PFSK-1 (cell line): ENCODE data around the gene ARHGAP10.
A peak's percentile ranks its signal among the peaks of the same experiment; 100 is the strongest.

Experiments used
- FOXP2 ChIP-seq: optimal IDR thresholded peaks from 2 replicates; pipeline ENCODE3; 2011; ENCODE audit warnings: borderline replicate concordance, control low read depth, inconsistent platforms; ENCODE audit not compliant: insufficient read depth; ENCODE audit errors: extremely low read length, extremely low read depth
- POLR2AphosphoS5 ChIP-seq: IDR thresholded peaks from 2 replicates; pipeline ENCODE4 v1.6.1; 2012; ENCODE audit warnings: low read depth, mild to moderate bottlenecking, control low read depth, low read length, moderate library complexity
- SIN3A ChIP-seq: IDR thresholded peaks from 2 replicates; pipeline ENCODE4 v1.6.1; 2012; ENCODE audit warnings: mild to moderate bottlenecking, low read length, moderate library complexity, borderline replicate concordance; ENCODE audit not compliant: insufficient read depth
- TAF1 ChIP-seq: IDR thresholded peaks from 2 replicates; pipeline ENCODE4 v1.6.1; 2012; ENCODE audit warnings: low read length, control low read depth, borderline replicate concordance; ENCODE audit not compliant: insufficient read depth
- TF ChIP-seq, protein P1 (sequence below), 2 experiments: IDR thresholded peaks; 2 replicates each; pipeline versions ENCODE4 v1.6.1 to v1.8.0; 2011 to 2012; ENCODE audit warnings: low read depth in 2 of 2, low read length in 2 of 2, control low read depth in 1 of 2, inconsistent platforms in 1 of 2, mild to moderate bottlenecking in 1 of 2, moderate library complexity in 1 of 2; ENCODE audit not compliant: insufficient read depth in 1 of 2

Gene ARHGAP10

DNA sequence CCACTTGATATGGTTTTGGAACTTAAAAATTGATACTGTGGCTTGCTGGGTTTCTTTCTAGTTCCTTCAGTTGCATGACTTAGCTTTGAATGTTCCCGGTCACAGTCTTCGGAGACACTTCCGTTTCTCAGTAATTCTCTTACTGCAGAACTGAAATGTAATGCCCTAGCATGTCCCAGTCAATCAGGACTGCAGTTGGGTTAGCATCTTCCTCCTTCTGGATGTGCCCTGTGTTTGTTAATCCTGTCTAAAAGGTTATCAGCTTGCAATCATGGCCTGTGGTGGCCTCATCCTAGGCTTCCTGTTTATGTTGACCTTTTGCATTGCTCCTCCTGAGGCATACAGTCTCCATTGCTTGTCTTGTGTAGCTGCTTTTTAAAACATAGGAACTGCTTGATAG, 275.9 kb downstream of the ARHGAP10 start:
- TF ChIP-seq SIN3A (no peak), TAF1 (no peak), FOXP2 (peak; percentile 79)
- TF ChIP-seq, protein P1, sequence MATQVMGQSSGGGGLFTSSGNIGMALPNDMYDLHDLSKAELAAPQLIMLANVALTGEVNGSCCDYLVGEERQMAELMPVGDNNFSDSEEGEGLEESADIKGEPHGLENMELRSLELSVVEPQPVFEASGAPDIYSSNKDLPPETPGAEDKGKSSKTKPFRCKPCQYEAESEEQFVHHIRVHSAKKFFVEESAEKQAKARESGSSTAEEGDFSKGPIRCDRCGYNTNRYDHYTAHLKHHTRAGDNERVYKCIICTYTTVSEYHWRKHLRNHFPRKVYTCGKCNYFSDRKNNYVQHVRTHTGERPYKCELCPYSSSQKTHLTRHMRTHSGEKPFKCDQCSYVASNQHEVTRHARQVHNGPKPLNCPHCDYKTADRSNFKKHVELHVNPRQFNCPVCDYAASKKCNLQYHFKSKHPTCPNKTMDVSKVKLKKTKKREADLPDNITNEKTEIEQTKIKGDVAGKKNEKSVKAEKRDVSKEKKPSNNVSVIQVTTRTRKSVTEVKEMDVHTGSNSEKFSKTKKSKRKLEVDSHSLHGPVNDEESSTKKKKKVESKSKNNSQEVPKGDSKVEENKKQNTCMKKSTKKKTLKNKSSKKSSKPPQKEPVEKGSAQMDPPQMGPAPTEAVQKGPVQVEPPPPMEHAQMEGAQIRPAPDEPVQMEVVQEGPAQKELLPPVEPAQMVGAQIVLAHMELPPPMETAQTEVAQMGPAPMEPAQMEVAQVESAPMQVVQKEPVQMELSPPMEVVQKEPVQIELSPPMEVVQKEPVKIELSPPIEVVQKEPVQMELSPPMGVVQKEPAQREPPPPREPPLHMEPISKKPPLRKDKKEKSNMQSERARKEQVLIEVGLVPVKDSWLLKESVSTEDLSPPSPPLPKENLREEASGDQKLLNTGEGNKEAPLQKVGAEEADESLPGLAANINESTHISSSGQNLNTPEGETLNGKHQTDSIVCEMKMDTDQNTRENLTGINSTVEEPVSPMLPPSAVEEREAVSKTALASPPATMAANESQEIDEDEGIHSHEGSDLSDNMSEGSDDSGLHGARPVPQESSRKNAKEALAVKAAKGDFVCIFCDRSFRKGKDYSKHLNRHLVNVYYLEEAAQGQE (IDR thresholded peaks at IDR 0.05; ENCODE audit: insufficient read depth in 1 of 2, low read depth in 2 of 2, low read length in 2 of 2), result no peak

DNA sequence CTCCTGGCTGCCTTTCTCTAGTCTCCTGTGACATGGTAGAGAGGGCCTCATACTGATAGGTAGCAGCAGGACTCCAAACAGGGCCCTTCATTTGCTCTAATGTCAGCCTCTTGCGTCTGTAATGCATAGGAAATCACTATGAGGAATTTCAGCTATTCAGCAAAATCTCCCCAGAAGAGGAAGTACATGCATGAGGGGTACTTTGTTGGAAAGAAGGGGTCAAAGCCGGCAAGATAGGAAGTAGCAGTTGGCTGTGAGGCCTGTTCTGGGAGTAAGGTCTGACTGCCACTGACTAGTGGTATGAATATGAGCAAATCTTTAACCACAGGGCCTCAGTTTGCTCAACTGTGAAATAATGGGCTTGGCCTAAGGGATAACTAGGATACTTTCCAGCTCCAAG, 283.2 kb downstream of the ARHGAP10 start:
- TF ChIP-seq TAF1 (no peak), SIN3A (no peak), FOXP2 (no peak), POLR2AphosphoS5 (no peak)
- TF ChIP-seq, protein P1 (IDR thresholded peaks at IDR 0.05; ENCODE audit: insufficient read depth in 1 of 2, low read depth in 2 of 2, low read length in 2 of 2), result no peak

DNA sequence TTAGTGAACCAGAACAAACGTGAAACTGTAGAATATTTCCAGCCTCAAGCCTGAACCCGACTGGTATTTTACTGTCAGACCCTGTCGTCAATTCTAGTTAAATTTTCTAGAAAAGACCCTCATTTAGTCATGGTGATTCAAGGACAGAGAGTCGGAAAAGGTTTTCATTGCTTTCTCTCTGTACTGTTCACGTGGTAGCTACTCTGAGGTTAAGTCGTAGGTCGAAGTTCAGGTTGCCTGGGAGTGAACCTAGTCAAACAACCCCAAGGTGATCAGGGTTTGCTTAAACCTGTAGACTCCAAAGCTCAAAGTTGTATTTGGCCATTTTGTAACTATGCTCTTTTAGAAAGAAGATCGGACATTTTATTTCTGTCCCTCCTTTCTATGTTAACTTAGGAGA, 283.6 kb downstream of the ARHGAP10 start:
- TF ChIP-seq SIN3A, result no peak

DNA sequence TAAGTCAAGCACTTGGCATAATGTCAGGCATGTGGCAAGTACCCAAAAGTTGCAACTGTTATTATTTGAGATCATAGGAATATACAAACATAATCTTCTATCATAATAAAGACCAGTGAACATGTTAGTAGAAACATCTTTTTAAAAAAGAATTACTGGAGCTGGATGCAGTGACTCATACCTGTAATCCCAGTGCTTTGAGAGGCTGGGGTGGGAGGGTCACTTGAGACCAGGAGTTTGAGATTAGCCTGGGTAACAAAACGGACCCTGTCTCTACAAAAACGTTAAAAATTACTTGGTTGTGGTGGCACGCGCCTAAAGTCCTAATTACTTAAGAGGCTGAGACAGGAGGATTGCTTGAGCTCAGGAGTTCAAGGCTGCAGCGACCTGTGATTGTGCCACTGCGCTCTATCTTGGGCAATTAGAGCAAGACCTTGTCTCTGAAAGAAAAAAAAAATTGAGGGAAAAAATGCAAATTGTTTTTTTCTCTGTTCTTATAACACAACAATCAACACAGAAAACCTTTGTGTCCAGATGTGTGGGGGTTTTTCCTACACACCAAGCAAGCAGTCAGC, 284.3 kb downstream of the ARHGAP10 start:
- TF ChIP-seq POLR2AphosphoS5 (no peak), TAF1 (no peak), SIN3A (no peak), FOXP2 (no peak)
- TF ChIP-seq, protein P1 (IDR thresholded peaks at IDR 0.05; ENCODE audit: insufficient read depth in 1 of 2, low read depth in 2 of 2, low read length in 2 of 2), result no peak

DNA sequence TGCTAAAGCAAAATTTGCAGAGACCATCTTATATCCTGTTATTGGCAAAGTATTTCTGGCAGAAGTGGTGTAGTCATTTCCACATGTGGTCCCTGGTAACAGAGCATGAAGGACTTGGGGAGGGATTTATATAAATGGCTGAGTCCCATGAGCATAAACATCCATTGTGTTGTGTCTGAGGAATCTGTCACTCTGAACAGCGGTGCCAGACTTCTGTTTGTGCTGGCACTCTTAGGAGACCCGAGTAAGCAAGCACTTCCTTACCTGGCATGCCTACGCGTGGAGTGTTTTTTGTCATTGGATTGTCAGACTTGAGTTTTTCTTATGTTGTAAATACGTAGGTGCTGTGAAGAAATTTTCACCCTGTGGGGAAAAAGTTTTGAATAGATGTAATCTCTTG, 285.9 kb downstream of the ARHGAP10 start:
- TF ChIP-seq FOXP2 (no peak), TAF1 (no peak), POLR2AphosphoS5 (no peak), SIN3A (no peak)
- TF ChIP-seq, protein P1 (IDR thresholded peaks at IDR 0.05; ENCODE audit: insufficient read depth in 1 of 2, low read depth in 2 of 2, low read length in 2 of 2), result no peak

DNA sequence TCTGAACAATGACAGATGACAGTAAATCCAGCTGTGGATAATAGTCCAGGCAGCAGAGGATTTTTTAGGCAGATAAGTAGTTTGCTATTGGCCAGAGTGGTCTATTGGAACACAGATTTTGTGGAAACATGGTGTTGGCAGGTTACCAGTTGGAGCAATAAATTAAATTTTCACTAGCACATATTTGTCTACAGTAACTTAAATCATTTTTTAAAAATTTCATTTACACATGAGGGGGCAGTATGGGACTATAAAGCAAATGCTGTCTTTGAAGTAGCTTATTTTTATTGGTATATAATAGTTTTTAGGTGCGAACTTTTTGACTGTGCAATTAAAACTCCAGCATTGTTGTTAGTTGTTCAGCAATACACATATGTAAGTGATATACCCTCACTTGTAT, 289.8 kb downstream of the ARHGAP10 start:
- TF ChIP-seq SIN3A (no peak), POLR2AphosphoS5 (no peak), TAF1 (no peak), FOXP2 (no peak)
- TF ChIP-seq, protein P1 (IDR thresholded peaks at IDR 0.05; ENCODE audit: insufficient read depth in 1 of 2, low read depth in 2 of 2, low read length in 2 of 2), result no peak
